Vagina (tissue), 2 donors: ENCODE results near the gene IL6ST.

Experiments used
- CTCF ChIP-seq, 3 experiments: fragments of 450-650 bp in 2 of 3; fragments of 200-600 bp in 1 of 3; sonication (generic) in 1 of 3; IDR thresholded peaks; one replicate each; pipeline ENCODE4 v1.5.1; 2017 to 2019; ENCODE audit warnings: antibody characterized with exemption in 3 of 3, mild to moderate bottlenecking in 2 of 3, moderate library complexity in 2 of 3
- POLR2A ChIP-seq, 2 donors: fragments of 450-650 bp; IDR thresholded peaks; one replicate each; pipeline ENCODE4 v1.6.1; 2017; ENCODE audit warnings: antibody characterized with exemption in 2 of 2, mild to moderate bottlenecking in 2 of 2, moderate library complexity in 2 of 2
- POLR2AphosphoS5 ChIP-seq, 2 donors: sonication (generic); formaldehyde crosslinking; IDR thresholded peaks; one replicate each; pipeline ENCODE4 v1.9.0; 2017; ENCODE audit warnings: antibody characterized with exemption in 2 of 2, mild to moderate bottlenecking in 2 of 2, low read depth in 1 of 2; ENCODE audit not compliant: insufficient read depth in 1 of 2

GRCh38 chr5:55998966-55999365 is 4.2 kb upstream of the IL6ST start:
- no peak for TF ChIP-seq CTCF (IDR thresholded peaks at IDR 0.05)
- TF ChIP-seq POLR2AphosphoS5 (IDR thresholded peaks at IDR 0.05; ENCODE audit: insufficient read depth in 1 of 2, low read depth in 1 of 2), result no peak
- TF ChIP-seq POLR2A (IDR thresholded peaks at IDR 0.05), result no peak
